Measurements from ENCODE around the gene WFS1.

Gene WFS1

GRCh38 chr4:6229671-6230501 lies 39.8 kb upstream of the WFS1 start:
- no peak for DNase-seq
- Histone ChIP-seq H3K36me3 (replicated peaks) (no peaks in the 10 kb centered on the region), H3K27ac (no peak overlapping the region), H3K27me3 (replicated peaks) (no peaks in the 10 kb centered on the region), H3K4me3 (ENCODE audit: low read depth, low read length) (no peak overlapping the region)
- TF ChIP-seq CTCF (IDR thresholded peaks at IDR 0.05; ENCODE audit: low read depth, low read length, missing control alignments), result no peak
- in situ Hi-C loops (cut with HindIII; ENCODE audit: low pct_ligation_motif_present, low sequenced_read_pairs), result no loop called here

GRCh38 chr4:6230502-6230785 lies 39.2 kb upstream of the WFS1 start:
- H3K27ac ChIP-seq, result no peak overlapping the region
- H3K36me3 ChIP-seq (replicated peaks), result no peaks in the 10 kb centered on the region
- no peak for TF ChIP-seq CTCF (IDR thresholded peaks at IDR 0.05; ENCODE audit: low read depth, low read length, missing control alignments)
- H3K27me3 ChIP-seq (replicated peaks), result no peaks in the 10 kb centered on the region
- no peak overlapping the region for H3K4me3 ChIP-seq (ENCODE audit: low read depth, low read length)
- no peak for DNase-seq
- in situ Hi-C loops (cut with HindIII; ENCODE audit: low pct_ligation_motif_present, low sequenced_read_pairs), result no loop called here

- TF ChIP-seq CTCF (IDR thresholded peaks at IDR 0.05; ENCODE audit: low read depth, low read length, missing control alignments), result no peak
- in situ Hi-C loops (cut with HindIII; ENCODE audit: low pct_ligation_motif_present, low sequenced_read_pairs), result no loop called here
- Histone ChIP-seq H3K27ac (no peak overlapping the region), H3K36me3 (replicated peaks) (no peaks in the 10 kb centered on the region), H3K27me3 (replicated peaks) (no peaks in the 10 kb centered on the region), H3K4me3 (ENCODE audit: low read depth, low read length) (no peak overlapping the region)
- DNase-seq, result no peak
These were observed 38.6 kb upstream of the WFS1 start for GRCh38 chr4:6230827-6231662.

- no peak for DNase-seq
- H3K4me3 ChIP-seq (ENCODE audit: low read depth, low read length), result no peak overlapping the region
- no peaks in the 10 kb centered on the region for H3K36me3 ChIP-seq (replicated peaks)
- H3K27me3 ChIP-seq (replicated peaks), result no peaks in the 10 kb centered on the region
- in situ Hi-C loops (cut with HindIII; ENCODE audit: low pct_ligation_motif_present, low sequenced_read_pairs), result no loop called here
- TF ChIP-seq CTCF (IDR thresholded peaks at IDR 0.05; ENCODE audit: low read depth, low read length, missing control alignments), result no peak
- H3K27ac ChIP-seq, result no peak overlapping the region
These were observed 37.9 kb upstream of the WFS1 start for GRCh38 chr4:6231663-6232165.

- DNase-seq, result no peak
- TF ChIP-seq CTCF (IDR thresholded peaks at IDR 0.05; ENCODE audit: low read depth, low read length, missing control alignments), result no peak
- in situ Hi-C loops (cut with HindIII; ENCODE audit: low pct_ligation_motif_present, low sequenced_read_pairs), result no loop called here
These were observed 36.5 kb upstream of the WFS1 start for GRCh38 chr4:6232836-6233785.

More at GRCh38 chr4:6232836-6233785, 36.5 kb upstream of the WFS1 start:
- Histone ChIP-seq H3K27ac (no peak overlapping the region), H3K36me3 (replicated peaks) (no peaks in the 10 kb centered on the region), H3K4me3 (ENCODE audit: low read depth, low read length) (no peak overlapping the region), H3K27me3 (replicated peaks) (no peaks in the 10 kb centered on the region)

Data from brain microvascular endothelial cell (primary cell).